PC-9 (cell line): ENCODE data around the gene ANKRD17. TPM values are rescaled to one million over a fixed set of nuclear protein-coding genes. Genes with fewer than 3 reads are reported as not detected.

ENCODE experiments used
- BruUV-seq: library from RNA; stranded (reverse); fragments of 400-500 nt; replicated peaks from 2 replicates; lab custom pipeline; 2021; lab: Mats Ljungman, UMichigan
- CTCF ChIA-PET: fragments of 300-600 bp; sonication (Branson Sonifier 250); formaldehyde crosslinking; loops from one replicate; lab custom pipeline; 2022; ENCODE audit warnings: antibody characterized with exemption; lab: Charles Lee
- POLR2A ChIA-PET: fragments of 300-600 bp; sonication (Branson Sonifier 250); formaldehyde crosslinking; loops from one replicate; lab custom pipeline; 2022; ENCODE audit warnings: antibody characterized with exemption; ENCODE audit not compliant: unreplicated experiment; lab: Charles Lee
- DNase-seq, 2 experiments: peaks; one replicate each; pipeline versions ENCODE4 v3.0.0 to v3.0.0-alpha.2; 2015 to 2022; ENCODE audit warnings: mixed read lengths in 1 of 2
- H2AFZ ChIP-seq: fragments of 200-600 bp; sonication (generic); 2 replicates; pipeline ENCODE4 v1.8.1; 2017; ENCODE audit warnings: antibody characterized with exemption
- H3F3A ChIP-seq: fragments of 200-600 bp; sonication (generic); 2 replicates; pipeline ENCODE4 v1.8.1; 2017; ENCODE audit warnings: antibody characterized with exemption, mild to moderate bottlenecking, low read depth; ENCODE audit not compliant: insufficient read depth
- H3K27ac ChIP-seq: fragments of 200-600 bp; sonication (generic); 2 replicates; pipeline ENCODE4 v1.6.1; 2016; ENCODE audit warnings: mixed run types
- H3K27me3 ChIP-seq: fragments of 200-600 bp; sonication (generic); 2 replicates; pipeline ENCODE4 v1.6.1; 2016; ENCODE audit warnings: low read depth, mixed run types; ENCODE audit not compliant: insufficient read depth
- H3K36me3 ChIP-seq: fragments of 200-600 bp; sonication (generic); 2 replicates; pipeline ENCODE4 v1.6.1; 2016; ENCODE audit warnings: low read depth, mixed run types
- H3K4me1 ChIP-seq: fragments of 200-600 bp; sonication (generic); replicated peaks from 2 replicates; pipeline ENCODE4 v1.6.1; 2016; ENCODE audit warnings: mixed run types; ENCODE audit not compliant: insufficient read depth
- H3K4me2 ChIP-seq: fragments of 200-600 bp; sonication (generic); 2 replicates; pipeline ENCODE4 v1.6.1; 2017; ENCODE audit warnings: mixed run types
- H3K4me3 ChIP-seq: fragments of 200-600 bp; sonication (generic); 2 replicates; pipeline ENCODE4 v1.6.1; 2016; ENCODE audit warnings: mixed run types
- H3K79me2 ChIP-seq: fragments of 200-600 bp; sonication (generic); 2 replicates; pipeline ENCODE4 v1.6.1; 2017; ENCODE audit warnings: low read depth, mixed run types
- H3K9me2 ChIP-seq: fragments of 200-600 bp; sonication (generic); 2 replicates; pipeline ENCODE4 v1.8.1; 2017; ENCODE audit warnings: mild to moderate bottlenecking; ENCODE audit not compliant: insufficient read depth
- H3K9me3 ChIP-seq: fragments of 200-600 bp; sonication (generic); 2 replicates; pipeline ENCODE4 v1.8.1; 2016; ENCODE audit warnings: low read depth; ENCODE audit not compliant: insufficient read depth
- H4K20me1 ChIP-seq: fragments of 200-600 bp; sonication (generic); 2 replicates; pipeline ENCODE4 v1.8.1; 2017; ENCODE audit not compliant: insufficient read depth
- CTCF ChIP-seq: fragments of 200-600 bp; sonication (generic); conservative IDR thresholded peaks from 2 replicates; pipeline ENCODE4 v1.6.1; 2017; ENCODE audit warnings: mixed run types, antibody characterized with exemption, mild to moderate bottlenecking, moderate library complexity
- EZH2 ChIP-seq: fragments of 200-600 bp; sonication (generic); IDR thresholded peaks from 2 replicates; pipeline ENCODE4 v1.8.0; 2017; ENCODE audit warnings: antibody characterized with exemption, low read depth
- intact Hi-C: fragments of 100-400 bp; cut with micrococcal nuclease; formaldehyde crosslinking; loops from one replicate; pipeline ENCODE4 v1.10.0; 2022; ENCODE audit not compliant: unreplicated experiment
- total RNA-seq: library from RNA; stranded (reverse); gene quantifications from 2 replicates; pipeline ENCODE4 v1.2.3, GENCODE V29; 2021

Gene ANKRD17
- total RNA-seq, 1 experiment from 2014 or later = 37.9 TPM

DNA sequence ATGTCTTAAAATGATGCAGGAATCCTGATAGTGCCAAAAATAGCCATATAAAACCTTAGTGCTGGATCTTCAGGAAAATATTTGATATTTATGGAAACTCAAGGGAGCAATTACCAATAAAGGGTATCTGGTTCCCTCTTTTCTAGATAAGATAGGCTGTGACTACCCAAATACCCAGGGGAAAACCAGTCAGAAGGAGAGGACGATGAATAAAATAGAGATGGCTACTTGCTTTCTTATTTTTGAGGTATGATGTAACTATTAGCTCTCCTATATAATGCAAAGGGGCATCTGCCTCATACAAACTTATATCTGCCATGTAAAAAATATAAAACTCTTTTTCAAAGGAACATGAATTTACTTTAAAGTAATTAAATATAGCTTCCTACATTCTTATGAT, 165.7 kb downstream of the ANKRD17 start:
- no peaks in the 10 kb centered on the region for H3K79me2 ChIP-seq
- 0 out of 2 replicates have a peak, but pooled peaks cover under 1% of the 10 kb centered on the region for H4K20me1 ChIP-seq
- no peaks in the 10 kb centered on the region for H3K9me3 ChIP-seq
- ChIA-PET POLR2A (interaction anchor here (0.6 kb wide), 1 partner anchor 22 kb away, joined by 4 read pairs; no protein-coding TSS in a partner anchor), CTCF (no interaction called here)
- no peak overlapping the region for H3K4me2 ChIP-seq
- H3K27ac ChIP-seq = no peak overlapping the region
- H3K4me3 ChIP-seq = no peak overlapping the region
- TF ChIP-seq EZH2 = no peak
- TF ChIP-seq CTCF = no peak
- BruUV-seq = no TSS peak
- 0 out of 2 replicates have a peak, but pooled peaks cover under 1% of the 10 kb centered on the region for H3K36me3 ChIP-seq
- no peak for DNase-seq
- H3K27me3 ChIP-seq = no peaks in the 10 kb centered on the region
- H3K9me2 ChIP-seq = no peaks in the 10 kb centered on the region
- intact Hi-C loops = loop anchor here (10.0 kb wide), 1 partner anchor 52 kb away; no protein-coding TSS in a partner anchor
- no peak overlapping the region for H2AFZ ChIP-seq
- no peaks in the 10 kb centered on the region for H3F3A ChIP-seq
- no peaks in the 10 kb centered on the region for H3K4me1 ChIP-seq

- no TSS peak for BruUV-seq
- POLR2A ChIA-PET = no interaction called here
- H3K27ac ChIP-seq = no peak overlapping the region
- no peaks in the 10 kb centered on the region for H3F3A ChIP-seq
- H3K4me2 ChIP-seq = no peak overlapping the region
- H2AFZ ChIP-seq = no peak overlapping the region
- no peaks in the 10 kb centered on the region for H3K27me3 ChIP-seq
- CTCF ChIA-PET = no interaction called here
- H3K36me3 ChIP-seq = no peaks in the 10 kb centered on the region
- no peaks in the 10 kb centered on the region for H3K9me3 ChIP-seq
- H3K9me2 ChIP-seq = no peaks in the 10 kb centered on the region
- H3K4me1 ChIP-seq = no peaks in the 10 kb centered on the region
- DNase-seq = no peak
- H3K4me3 ChIP-seq = no peak overlapping the region
- H3K79me2 ChIP-seq = no peaks in the 10 kb centered on the region
- H4K20me1 ChIP-seq = 0 out of 2 replicates have a peak, but pooled peaks cover 5% of the 10 kb centered on the region
- TF ChIP-seq CTCF (no peak), EZH2 (no peak)
- intact Hi-C loops = loop anchor here (10.0 kb wide), 1 partner anchor 54 kb away; no protein-coding TSS in a partner anchor
Measured at GRCh38 chr4:73090738-73091137, 167.9 kb downstream of the ANKRD17 start.

DNA sequence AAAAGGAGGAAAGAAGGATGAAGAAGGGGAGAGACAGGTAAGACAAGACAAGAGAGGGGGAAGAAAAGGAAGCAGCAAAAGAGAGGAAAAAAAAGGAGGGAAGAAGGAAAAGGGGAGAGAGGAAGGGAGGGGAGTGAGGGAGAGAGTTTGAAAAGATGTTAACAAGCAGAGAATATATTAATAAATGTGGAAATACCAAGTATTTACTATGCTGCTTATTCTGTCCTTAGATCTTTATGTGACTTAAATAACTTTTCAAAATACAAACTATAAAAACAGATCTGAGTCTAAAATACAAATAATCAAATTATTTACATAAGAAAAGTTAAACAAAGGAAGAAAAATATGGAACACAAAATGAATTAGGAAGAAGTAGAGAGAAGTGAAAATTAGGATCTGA, 170.7 kb downstream of the ANKRD17 start:
- H3K27me3 ChIP-seq = no peaks in the 10 kb centered on the region
- no peak overlapping the region for H3K4me2 ChIP-seq
- no peak overlapping the region for H3K4me3 ChIP-seq
- no peaks in the 10 kb centered on the region for H3K9me2 ChIP-seq
- no peak overlapping the region for H2AFZ ChIP-seq
- H4K20me1 ChIP-seq = 0 out of 2 replicates have a peak, but pooled peaks cover 10% of the 10 kb centered on the region
- no peak for DNase-seq
- no peaks in the 10 kb centered on the region for H3K36me3 ChIP-seq
- no peaks in the 10 kb centered on the region for H3K79me2 ChIP-seq
- ChIA-PET CTCF (no interaction called here), POLR2A (no interaction called here)
- intact Hi-C loops = no loop called here
- no TSS peak for BruUV-seq
- TF ChIP-seq EZH2 (no peak), CTCF (no peak)
- H3K9me3 ChIP-seq = no peaks in the 10 kb centered on the region
- H3K4me1 ChIP-seq = no peaks in the 10 kb centered on the region
- H3F3A ChIP-seq = no peaks in the 10 kb centered on the region
- no peak overlapping the region for H3K27ac ChIP-seq
